Measurements from ENCODE around the gene FOXP1. TPM values are rescaled to one million over a fixed set of nuclear protein-coding genes. Genes with fewer than 3 reads are reported as not detected.

FOXP1 gene
- total and polyA plus RNA-seq, 4 donors: 15.2 to 263 (median 110) TPM

DNA sequence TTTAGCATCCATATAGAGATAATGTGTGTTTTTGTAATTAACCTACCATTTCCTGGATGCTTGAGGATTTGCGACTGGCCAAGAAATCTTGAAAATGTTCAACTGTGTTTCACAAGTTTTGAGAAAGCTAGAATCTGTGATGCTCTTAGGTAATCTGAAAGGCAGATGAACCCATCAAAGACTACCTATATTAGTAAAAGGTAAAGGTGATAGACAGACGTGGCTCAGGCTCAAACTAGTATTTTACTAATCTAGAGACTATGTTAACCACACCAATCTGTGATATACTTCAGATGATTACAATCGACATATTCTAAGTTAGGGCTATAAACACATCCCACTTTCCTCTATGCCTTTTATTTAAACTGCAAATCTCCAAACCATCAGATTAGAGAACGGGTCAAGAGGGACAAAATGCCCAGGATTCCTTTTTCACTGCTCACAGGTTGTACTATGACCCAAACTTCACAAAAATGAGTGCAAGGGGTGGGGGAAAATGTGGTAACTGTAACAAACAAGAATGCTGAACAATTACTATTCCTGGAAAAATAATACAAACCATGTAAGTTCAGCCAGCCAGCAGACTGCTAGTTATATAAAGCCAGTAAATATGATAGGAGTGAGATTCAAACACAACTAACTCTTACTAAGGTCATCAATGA lies 295.1 kb downstream of the FOXP1 start:
- DNase-seq (no peak), ATAC-seq (ENCODE audit: low FRiP score) (no peak)
- H3K4me3 ChIP-seq (ENCODE audit: low read length in 2 of 2): no peak overlapping the region
- WGBS, 2 donors: 94 to 95% methylated on average over 4 of the region's 4 CpGs
- H3K27ac ChIP-seq (ENCODE audit: low read depth in 1 of 2, low read length in 2 of 2): no peak overlapping the region
- H3K36me3 ChIP-seq (ENCODE audit: control insufficient read depth in 1 of 2, insufficient read depth in 2 of 2, low read length in 1 of 2): no peaks in the 10 kb centered on the region
- intact Hi-C loops (cut with DNase I): no loop called here
- no peaks in the 10 kb centered on the region for H3K9me3 ChIP-seq (ENCODE audit: control insufficient read depth, low read length)
- no peaks in the 10 kb centered on the region for H3K27me3 ChIP-seq (ENCODE audit: control insufficient read depth in 1 of 2, insufficient read depth in 2 of 2, low read length in 1 of 2)
- no peaks in the 10 kb centered on the region for H3K4me1 ChIP-seq (ENCODE audit: control insufficient read depth in 1 of 2, insufficient read depth in 2 of 2, low read length in 2 of 2)

DNA sequence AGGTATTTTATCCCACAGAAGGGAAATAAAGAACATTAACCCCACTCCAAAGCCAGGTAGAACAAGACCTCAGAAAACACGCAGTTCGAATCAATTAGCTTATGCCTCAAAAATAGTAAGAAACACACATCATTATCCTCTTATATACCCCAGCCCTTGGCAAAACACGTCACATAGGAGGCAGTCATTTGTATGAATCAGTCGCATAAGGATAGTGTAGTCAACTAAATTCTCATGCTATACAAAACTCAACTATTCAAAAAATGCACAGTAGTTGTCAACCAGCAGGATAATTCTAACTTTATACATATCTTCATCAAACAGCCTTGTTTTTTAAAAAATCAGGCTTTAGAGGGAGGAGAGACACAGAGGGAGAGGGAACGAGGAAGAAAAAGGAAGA lies 298.4 kb downstream of the FOXP1 start:
- Histone ChIP-seq H3K9me3 (ENCODE audit: control insufficient read depth, low read length) (no peaks in the 10 kb centered on the region), H3K36me3 (ENCODE audit: control insufficient read depth in 1 of 2, insufficient read depth in 2 of 2, low read length in 1 of 2) (no peaks in the 10 kb centered on the region), H3K27ac (ENCODE audit: low read depth in 1 of 2, low read length in 2 of 2) (no peak overlapping the region), H3K4me1 (ENCODE audit: control insufficient read depth in 1 of 2, insufficient read depth in 2 of 2, low read length in 2 of 2) (no peaks in the 10 kb centered on the region), H3K4me3 (ENCODE audit: low read length in 2 of 2) (no peak overlapping the region), H3K27me3 (ENCODE audit: control insufficient read depth in 1 of 2, insufficient read depth in 2 of 2, low read length in 1 of 2) (no peaks in the 10 kb centered on the region)
- no peak for ATAC-seq (ENCODE audit: low FRiP score)
- WGBS, 2 donors: 93 to 94% methylated on average over 5 of the region's 5 CpGs
- no peak for DNase-seq
- intact Hi-C loops (cut with DNase I): no loop called here

DNA sequence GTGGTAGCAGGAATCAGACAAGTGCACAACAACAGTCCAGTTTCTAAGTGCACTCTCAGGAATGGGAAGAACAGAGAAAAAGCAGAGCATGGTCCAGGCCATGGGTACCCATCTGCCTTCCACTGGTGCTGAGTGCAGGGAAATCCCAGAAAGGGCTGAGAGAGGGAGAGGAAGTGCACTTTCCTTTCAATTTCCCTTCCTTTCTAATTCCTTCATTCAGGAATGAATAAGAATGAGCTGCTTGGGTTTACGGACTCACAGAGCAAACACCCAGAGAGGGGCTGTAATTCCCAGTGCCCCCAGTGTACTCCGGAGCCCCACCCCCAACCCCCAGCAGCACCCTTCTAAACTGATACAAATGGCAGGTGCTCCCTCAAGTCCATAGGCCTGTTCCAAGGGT lies 300.6 kb downstream of the FOXP1 start:
- intact Hi-C loops (cut with DNase I): no loop called here
- Histone ChIP-seq H3K4me3 (ENCODE audit: low read length in 2 of 2) (no peak overlapping the region), H3K27me3 (ENCODE audit: control insufficient read depth in 1 of 2, insufficient read depth in 2 of 2, low read length in 1 of 2) (no peaks in the 10 kb centered on the region), H3K4me1 (ENCODE audit: control insufficient read depth in 1 of 2, insufficient read depth in 2 of 2, low read length in 2 of 2) (no peaks in the 10 kb centered on the region), H3K27ac (ENCODE audit: low read depth in 1 of 2, low read length in 2 of 2) (no peak overlapping the region), H3K36me3 (ENCODE audit: control insufficient read depth in 1 of 2, insufficient read depth in 2 of 2, low read length in 1 of 2) (no peaks in the 10 kb centered on the region), H3K9me3 (ENCODE audit: control insufficient read depth, low read length) (no peaks in the 10 kb centered on the region)
- 83 to 85% methylated on average over 2 of the region's 2 CpGs for WGBS, 2 donors
- DNase-seq (no peak), ATAC-seq (ENCODE audit: low FRiP score) (no peak)

DNA sequence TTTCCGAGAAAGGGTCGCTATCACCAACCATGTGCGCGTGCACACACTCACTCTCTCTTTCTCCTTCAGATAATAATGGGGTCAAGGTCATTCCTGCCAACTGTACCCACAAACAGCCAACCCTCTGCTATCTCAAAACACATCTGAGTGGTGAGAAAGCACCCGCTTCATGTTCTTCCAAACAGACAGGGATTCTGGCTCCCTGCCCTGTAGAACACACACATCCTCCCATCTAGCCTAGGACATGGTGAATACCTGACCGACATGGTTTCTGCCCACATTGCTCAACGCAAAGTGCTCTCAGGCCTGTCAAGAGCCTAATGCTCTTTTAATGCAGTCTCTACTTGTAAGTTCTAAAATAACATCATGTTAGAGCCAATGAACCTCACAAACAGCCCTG lies 302.2 kb downstream of the FOXP1 start:
- H3K27me3 ChIP-seq (ENCODE audit: control insufficient read depth in 1 of 2, insufficient read depth in 2 of 2, low read length in 1 of 2): no peaks in the 10 kb centered on the region
- H3K36me3 ChIP-seq (ENCODE audit: control insufficient read depth in 1 of 2, insufficient read depth in 2 of 2, low read length in 1 of 2): no peaks in the 10 kb centered on the region
- no peaks in the 10 kb centered on the region for H3K4me1 ChIP-seq (ENCODE audit: control insufficient read depth in 1 of 2, insufficient read depth in 2 of 2, low read length in 2 of 2)
- no peak overlapping the region for H3K4me3 ChIP-seq (ENCODE audit: low read length in 2 of 2)
- no peak overlapping the region for H3K27ac ChIP-seq (ENCODE audit: low read depth in 1 of 2, low read length in 2 of 2)
- intact Hi-C loops (cut with DNase I): no loop called here
- WGBS, 2 donors: 83 to 93% methylated on average over 7 of the region's 7 CpGs
- ATAC-seq (ENCODE audit: low FRiP score) (no peak), DNase-seq (no peak)
- H3K9me3 ChIP-seq (ENCODE audit: control insufficient read depth, low read length): no peaks in the 10 kb centered on the region

DNA sequence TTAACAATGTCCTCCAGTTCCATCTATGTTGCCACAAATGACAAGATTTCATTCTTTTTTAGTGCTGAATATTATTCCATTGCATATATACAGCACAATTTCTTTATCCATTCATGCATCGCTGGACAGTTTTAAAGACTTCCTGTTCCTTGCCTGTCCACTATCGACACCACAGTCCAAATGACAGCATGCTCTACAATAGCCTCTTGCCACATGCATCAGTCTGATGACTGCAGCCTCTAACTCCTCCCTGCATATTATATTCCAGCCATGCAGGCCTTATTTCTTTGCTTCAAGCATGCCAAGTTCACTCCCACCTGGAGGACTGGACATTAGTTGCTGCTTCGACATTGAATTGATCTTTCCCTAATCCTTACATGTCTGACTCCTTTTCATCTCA lies 306.2 kb downstream of the FOXP1 start:
- DNase-seq (no peak), ATAC-seq (ENCODE audit: low FRiP score) (no peak)
- H3K27me3 ChIP-seq (ENCODE audit: control insufficient read depth in 1 of 2, insufficient read depth in 2 of 2, low read length in 1 of 2): no peaks in the 10 kb centered on the region
- H3K27ac ChIP-seq (ENCODE audit: low read depth in 1 of 2, low read length in 2 of 2): no peak overlapping the region
- intact Hi-C loops (cut with DNase I): no loop called here
- H3K4me1 ChIP-seq (ENCODE audit: control insufficient read depth in 1 of 2, insufficient read depth in 2 of 2, low read length in 2 of 2): no peaks in the 10 kb centered on the region
- no peaks in the 10 kb centered on the region for H3K36me3 ChIP-seq (ENCODE audit: control insufficient read depth in 1 of 2, insufficient read depth in 2 of 2, low read length in 1 of 2)
- 95 to 97% methylated on average over 3 of the region's 3 CpGs for WGBS, 2 donors
- H3K4me3 ChIP-seq (ENCODE audit: low read length in 2 of 2): no peak overlapping the region
- H3K9me3 ChIP-seq (ENCODE audit: control insufficient read depth, low read length): no peaks in the 10 kb centered on the region

DNA sequence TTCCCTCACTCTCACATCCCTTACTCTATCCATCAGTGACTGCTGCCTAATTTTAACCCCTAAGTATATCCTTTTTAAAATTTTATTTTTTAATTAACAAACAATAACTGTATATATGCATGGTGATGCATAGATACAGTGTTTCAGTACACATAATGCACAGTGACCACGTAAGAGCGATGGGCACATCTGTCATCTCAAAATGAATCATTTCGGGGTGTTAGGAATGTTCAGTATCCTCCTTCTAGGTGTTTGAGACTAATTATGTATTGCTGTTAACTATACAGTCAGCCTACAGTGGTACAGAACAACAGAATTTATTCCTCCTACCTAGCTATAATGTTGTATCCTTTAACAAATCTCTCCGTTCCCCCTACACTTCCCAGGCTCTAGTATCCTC lies 307.0 kb downstream of the FOXP1 start:
- no peaks in the 10 kb centered on the region for H3K9me3 ChIP-seq (ENCODE audit: control insufficient read depth, low read length)
- ATAC-seq (ENCODE audit: low FRiP score) (no peak), DNase-seq (no peak)
- no peaks in the 10 kb centered on the region for H3K4me1 ChIP-seq (ENCODE audit: control insufficient read depth in 1 of 2, insufficient read depth in 2 of 2, low read length in 2 of 2)
- no peaks in the 10 kb centered on the region for H3K27me3 ChIP-seq (ENCODE audit: control insufficient read depth in 1 of 2, insufficient read depth in 2 of 2, low read length in 1 of 2)
- H3K27ac ChIP-seq (ENCODE audit: low read depth in 1 of 2, low read length in 2 of 2): no peak overlapping the region
- WGBS, 2 donors: 96% methylated on average over 4 of the region's 4 CpGs
- intact Hi-C loops (cut with DNase I): no loop called here
- H3K4me3 ChIP-seq (ENCODE audit: low read length in 2 of 2): no peak overlapping the region
- no peaks in the 10 kb centered on the region for H3K36me3 ChIP-seq (ENCODE audit: control insufficient read depth in 1 of 2, insufficient read depth in 2 of 2, low read length in 1 of 2)

DNA sequence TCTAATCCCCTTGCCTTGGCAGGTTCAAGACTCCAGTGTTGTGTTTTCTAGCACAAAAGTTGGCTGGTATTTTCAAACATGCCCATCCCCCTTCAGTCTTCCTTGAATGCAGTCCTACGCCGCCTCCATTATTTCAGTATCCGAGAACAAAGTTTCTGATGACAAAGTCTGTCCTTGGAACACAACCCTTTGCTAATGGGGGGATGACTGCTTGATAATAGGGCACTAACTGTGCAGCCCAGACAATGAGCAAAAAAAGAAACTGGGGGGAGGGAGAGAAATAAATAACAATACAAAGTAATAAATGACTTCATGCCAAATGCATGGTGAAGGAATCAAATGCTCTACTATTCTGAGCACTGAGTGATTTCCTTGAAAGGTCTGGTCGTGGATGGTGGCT lies 310.1 kb downstream of the FOXP1 start:
- Histone ChIP-seq H3K36me3 (ENCODE audit: control insufficient read depth in 1 of 2, insufficient read depth in 2 of 2, low read length in 1 of 2) (no peaks in the 10 kb centered on the region), H3K4me1 (ENCODE audit: control insufficient read depth in 1 of 2, insufficient read depth in 2 of 2, low read length in 2 of 2) (no peaks in the 10 kb centered on the region), H3K27me3 (ENCODE audit: control insufficient read depth in 1 of 2, insufficient read depth in 2 of 2, low read length in 1 of 2) (no peaks in the 10 kb centered on the region), H3K27ac (ENCODE audit: low read depth in 1 of 2, low read length in 2 of 2) (no peak overlapping the region), H3K9me3 (ENCODE audit: control insufficient read depth, low read length) (no peaks in the 10 kb centered on the region), H3K4me3 (ENCODE audit: low read length in 2 of 2) (no peak overlapping the region)
- no peak for ATAC-seq (ENCODE audit: low FRiP score)
- intact Hi-C loops (cut with DNase I): no loop called here
- DNase-seq: no peak
- 94 to 95% methylated on average over 4 of the region's 4 CpGs for WGBS, 2 donors

DNA sequence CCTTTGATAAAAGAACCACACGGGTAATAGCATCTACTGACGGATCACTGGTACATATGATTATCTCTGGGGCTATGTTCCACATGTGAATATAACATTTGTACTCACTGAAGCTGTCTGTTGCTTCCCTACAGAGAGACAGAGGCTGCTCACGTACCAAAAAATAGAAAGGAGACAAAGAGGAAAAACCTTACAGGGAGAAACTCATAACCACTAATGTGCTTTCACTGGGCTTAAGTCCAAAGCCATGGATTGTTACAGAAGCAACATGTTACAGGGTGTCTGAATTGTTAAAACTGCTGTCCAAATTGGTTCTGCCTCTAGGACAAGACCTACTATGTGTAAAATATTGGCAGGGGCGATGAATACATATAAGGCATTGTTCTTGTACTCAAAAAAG lies 311.9 kb downstream of the FOXP1 start:
- no peaks in the 10 kb centered on the region for H3K36me3 ChIP-seq (ENCODE audit: control insufficient read depth in 1 of 2, insufficient read depth in 2 of 2, low read length in 1 of 2)
- ATAC-seq (ENCODE audit: low FRiP score) (no peak), DNase-seq (no peak)
- whole genome bisulfite sequencing, 2 donors: 65 to 71% methylated on average over 4 of the region's 4 CpGs
- H3K27ac ChIP-seq (ENCODE audit: low read depth in 1 of 2, low read length in 2 of 2): no peak overlapping the region
- intact Hi-C loops (cut with DNase I): no loop called here
- no peak overlapping the region for H3K4me3 ChIP-seq (ENCODE audit: low read length in 2 of 2)
- no peaks in the 10 kb centered on the region for H3K9me3 ChIP-seq (ENCODE audit: control insufficient read depth, low read length)
- H3K4me1 ChIP-seq (ENCODE audit: control insufficient read depth in 1 of 2, insufficient read depth in 2 of 2, low read length in 2 of 2): no peaks in the 10 kb centered on the region
- no peaks in the 10 kb centered on the region for H3K27me3 ChIP-seq (ENCODE audit: control insufficient read depth in 1 of 2, insufficient read depth in 2 of 2, low read length in 1 of 2)

DNA sequence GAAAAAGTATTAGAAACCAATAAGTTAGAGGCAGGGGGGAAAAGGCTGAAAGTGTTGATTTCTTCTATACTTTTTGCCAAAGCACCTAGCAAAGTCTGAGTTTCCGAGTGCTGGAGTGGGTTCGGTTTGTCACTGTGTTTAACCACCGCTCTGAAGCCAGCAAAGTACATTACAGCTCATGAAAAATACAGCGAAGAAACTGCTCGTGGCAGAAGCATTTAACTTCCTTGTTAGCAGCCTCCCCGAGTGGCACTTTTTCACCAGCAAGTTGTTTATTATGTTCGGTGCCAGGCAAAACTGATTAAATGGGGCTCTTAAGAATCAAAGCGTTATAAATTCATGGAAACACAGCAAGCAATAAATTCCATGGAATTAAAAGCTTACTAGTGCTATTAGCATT lies 313.6 kb downstream of the FOXP1 start:
- 22 to 31% methylated on average over 8 of the region's 8 CpGs for WGBS, 2 donors
- no peaks in the 10 kb centered on the region for H3K9me3 ChIP-seq (ENCODE audit: control insufficient read depth, low read length)
- no peaks in the 10 kb centered on the region for H3K4me1 ChIP-seq (ENCODE audit: control insufficient read depth in 1 of 2, insufficient read depth in 2 of 2, low read length in 2 of 2)
- no peak for ATAC-seq (ENCODE audit: low FRiP score)
- DNase-seq: no peak
- no peak overlapping the region for H3K4me3 ChIP-seq (ENCODE audit: low read length in 2 of 2)
- H3K27me3 ChIP-seq (ENCODE audit: control insufficient read depth in 1 of 2, insufficient read depth in 2 of 2, low read length in 1 of 2): no peaks in the 10 kb centered on the region
- H3K27ac ChIP-seq (ENCODE audit: low read depth in 1 of 2, low read length in 2 of 2): no peak overlapping the region
- no peaks in the 10 kb centered on the region for H3K36me3 ChIP-seq (ENCODE audit: control insufficient read depth in 1 of 2, insufficient read depth in 2 of 2, low read length in 1 of 2)
- intact Hi-C loops (cut with DNase I): no loop called here
